Dendritic cell treated with granulocyte-macrophage colony-stimulating factor and Interleukin-4, amounts not matched to agents 40 ng/mL and 50 ng/mL, for 4 days (primary cell): ENCODE measurements around the gene KRT33A.

Source experiments
- H3K27ac Mint-ChIP-seq: one replicate; pipeline ENCODE4 v1.8.0; 2022; ENCODE audit warnings: mild to moderate bottlenecking, mixed read lengths
- H3K27me3 Mint-ChIP-seq: one replicate; pipeline ENCODE4 v1.8.0; 2022; ENCODE audit warnings: mild to moderate bottlenecking, mixed read lengths
- H3K36me3 Mint-ChIP-seq: one replicate; pipeline ENCODE4 v1.8.0; 2022; ENCODE audit warnings: low read depth, mixed read lengths
- H3K4me1 Mint-ChIP-seq: one replicate; pipeline ENCODE4 v1.8.0; 2022; ENCODE audit warnings: low read depth, mixed read lengths
- H3K4me3 Mint-ChIP-seq: one replicate; pipeline ENCODE4 v1.8.0; 2022; ENCODE audit warnings: mild to moderate bottlenecking, moderate library complexity, mixed read lengths
- H3K9me3 Mint-ChIP-seq: one replicate; pipeline ENCODE4 v1.8.0; 2022; ENCODE audit warnings: mixed read lengths
- intact Hi-C: fragments of 100-400 bp; cut with micrococcal nuclease; formaldehyde crosslinking; loops from one replicate; pipeline ENCODE4 v1.15.0; 2022

KRT33A gene

GRCh38 chr17:41315814-41316445, 34.7 kb downstream of the KRT33A start:
- H3K27me3 Mint-ChIP-seq: peaks cover 19% of the 10 kb centered on the region
- peaks cover 13% of the 10 kb centered on the region for H3K9me3 Mint-ChIP-seq
- H3K36me3 Mint-ChIP-seq: no peaks in the 10 kb centered on the region
- H3K27ac Mint-ChIP-seq: no peak overlapping the region
- intact Hi-C loops: no loop called here
- H3K4me1 Mint-ChIP-seq: no peaks in the 10 kb centered on the region
- H3K4me3 Mint-ChIP-seq: no peak overlapping the region

DNA sequence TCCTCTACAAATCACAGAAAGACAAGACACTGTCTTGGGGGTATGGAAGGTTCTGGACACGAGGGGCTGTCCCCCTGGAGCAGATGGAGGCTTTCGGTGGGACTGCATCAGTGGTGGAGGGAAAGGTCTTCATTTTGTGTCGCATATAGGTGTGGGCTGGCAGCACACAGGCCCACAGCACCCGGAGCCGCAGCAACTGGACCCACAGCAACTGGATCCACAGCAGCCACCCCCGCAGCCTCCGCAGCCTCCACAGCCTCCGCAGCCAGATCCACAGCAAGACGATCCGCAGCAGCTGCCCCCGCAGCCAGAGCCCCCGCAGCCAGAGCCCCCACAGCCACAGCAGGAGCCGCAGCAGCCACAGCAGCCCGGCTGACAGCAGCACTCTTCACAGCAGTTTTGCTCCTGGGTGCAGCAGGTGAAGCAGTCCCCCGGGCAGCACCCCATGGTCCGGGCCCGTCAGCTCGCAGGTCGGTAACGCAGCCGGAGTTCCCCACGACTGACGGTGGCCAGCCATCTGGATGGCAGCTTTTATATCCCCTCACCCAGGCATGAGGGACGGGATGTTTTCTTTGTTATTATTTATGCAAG, 35.3 kb downstream of the KRT33A start, which contains the start of gene KRTAP17-1:
TSS of gene KRTAP17-1 (minus strand) at position 507 of the 591 bp plus-strand sequence. CDS start at position 447, 60 bp downstream.
- Mint-ChIP-seq H3K9me3 (peaks cover 9% of the 10 kb centered on the region), H3K36me3 (no peaks in the 10 kb centered on the region), H3K27me3 (peaks cover 19% of the 10 kb centered on the region), H3K4me3 (no peak within 1 kb of the TSS), H3K27ac (no peak within 1 kb of the TSS), H3K4me1 (no peaks in the 10 kb centered on the region)
- intact Hi-C loops: no loop called here

DNA sequence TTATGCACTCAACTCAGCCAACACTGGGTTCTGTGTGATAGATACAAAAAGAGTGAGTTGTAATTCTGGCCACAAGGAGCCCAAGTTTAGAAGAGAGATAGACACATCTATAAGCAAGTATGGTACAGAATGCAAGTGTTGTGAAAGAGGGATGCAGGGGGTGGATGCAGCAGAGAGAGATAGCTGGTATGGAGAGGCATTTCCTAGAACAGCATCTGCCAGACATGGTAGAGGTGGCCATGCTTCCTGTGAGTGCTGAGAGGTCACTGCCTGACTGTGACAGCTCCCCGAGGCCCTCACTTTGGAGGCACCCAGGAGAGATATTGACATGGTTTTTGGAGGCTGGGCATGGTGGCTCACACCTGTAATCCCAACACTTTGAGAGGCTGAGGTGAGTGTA, 39.5 kb downstream of the KRT33A start:
- Mint-ChIP-seq H3K4me1 (peaks cover 20% of the 10 kb centered on the region), H3K27me3 (peaks cover 24% of the 10 kb centered on the region), H3K4me3 (no peak overlapping the region), H3K36me3 (no peaks in the 10 kb centered on the region), H3K9me3 (peaks cover 28% of the 10 kb centered on the region), H3K27ac (no peak overlapping the region)
- intact Hi-C loops: no loop called here

DNA sequence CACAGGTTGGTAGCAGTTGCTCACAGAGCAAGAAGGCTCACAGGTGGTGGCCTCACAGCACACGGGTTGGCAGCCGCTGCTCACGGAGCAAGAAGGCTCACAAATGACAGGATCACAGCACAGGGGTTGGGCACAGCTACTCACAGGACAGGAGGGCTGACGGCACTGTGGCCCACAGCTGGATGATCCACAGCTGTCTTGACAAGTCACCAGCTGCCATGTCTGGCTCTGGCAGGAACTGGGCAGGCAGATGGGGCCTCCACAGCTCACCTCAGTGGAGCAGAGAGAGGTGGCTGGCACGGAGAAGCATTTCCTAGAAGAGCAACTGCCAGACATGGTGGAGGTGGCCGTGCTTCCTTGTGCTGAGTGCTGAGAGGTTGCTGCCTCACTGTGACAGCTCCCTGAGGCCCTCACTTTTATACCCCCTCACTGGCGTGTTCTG, 41.7 kb downstream of the KRT33A start, which contains the start of gene KRTAP16-1:
TSS of gene KRTAP16-1 (minus strand) at position 392 of the 442 bp plus-strand sequence. CDS start at position 336, 56 bp downstream.
- H3K4me3 Mint-ChIP-seq: peak within 1 kb of the TSS; percentile 44
- peaks cover 28% of the 10 kb centered on the region for H3K9me3 Mint-ChIP-seq
- intact Hi-C loops: no loop called here
- H3K27ac Mint-ChIP-seq: peak within 1 kb of the TSS; percentile 23
- H3K27me3 Mint-ChIP-seq: peaks cover 16% of the 10 kb centered on the region
- no peaks in the 10 kb centered on the region for H3K36me3 Mint-ChIP-seq
- peaks cover 20% of the 10 kb centered on the region for H3K4me1 Mint-ChIP-seq

GRCh38 chr17:41308251-41308917, 42.2 kb downstream of the KRT33A start:
- peak overlapping the region; percentile 44 for H3K4me3 Mint-ChIP-seq
- intact Hi-C loops: no loop called here
- peaks cover 16% of the 10 kb centered on the region for H3K27me3 Mint-ChIP-seq
- H3K27ac Mint-ChIP-seq: peak overlapping the region; percentile 23
- peaks cover 28% of the 10 kb centered on the region for H3K9me3 Mint-ChIP-seq
- H3K4me1 Mint-ChIP-seq: peaks cover 24% of the 10 kb centered on the region
- no peaks in the 10 kb centered on the region for H3K36me3 Mint-ChIP-seq

DNA sequence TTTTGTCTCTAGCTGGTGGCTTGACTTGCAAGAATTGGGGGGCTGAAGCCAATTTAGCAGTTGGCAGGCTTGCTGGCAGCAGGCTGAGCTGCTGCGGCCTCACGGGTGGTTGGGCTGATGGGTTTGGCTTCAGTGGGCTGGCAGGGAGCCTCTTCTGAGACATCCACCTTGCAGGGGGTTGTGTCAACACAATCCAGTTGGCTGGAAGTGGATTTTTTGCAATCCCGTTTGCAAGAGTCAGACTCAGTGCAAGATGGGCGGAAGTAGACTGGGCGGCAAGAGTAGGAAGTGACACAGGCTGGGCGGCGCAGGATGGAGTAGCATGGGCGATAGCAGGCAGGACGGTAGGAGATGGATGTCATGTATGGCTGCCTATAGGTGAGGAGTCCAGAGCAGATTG, 43.0 kb downstream of the KRT33A start:
- Mint-ChIP-seq H3K4me3 (peak overlapping the region; percentile 44), H3K27ac (peak overlapping the region; percentile 23), H3K36me3 (no peaks in the 10 kb centered on the region), H3K9me3 (peaks cover 28% of the 10 kb centered on the region), H3K27me3 (peaks cover 15% of the 10 kb centered on the region), H3K4me1 (peaks cover 28% of the 10 kb centered on the region)
- intact Hi-C loops: no loop called here

DNA sequence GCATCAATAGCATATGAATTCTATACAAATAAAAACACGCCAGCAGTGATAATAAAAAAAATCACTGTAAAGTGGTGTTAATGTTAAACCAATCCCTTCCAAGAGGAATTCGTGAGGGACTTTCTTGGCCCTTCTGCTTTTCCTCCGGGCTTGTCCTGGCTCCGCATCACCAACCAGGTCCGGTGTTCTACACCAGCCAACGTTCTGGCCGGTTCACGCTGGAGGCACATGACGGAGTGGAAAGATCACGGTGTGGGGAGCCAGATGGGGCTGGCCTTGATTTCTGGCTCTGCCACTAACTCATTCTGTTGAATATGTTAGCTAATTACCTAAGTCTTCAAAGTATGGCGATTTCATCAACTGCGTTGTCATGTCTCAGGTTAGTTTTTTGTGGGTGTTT, 46.5 kb downstream of the KRT33A start:
- peaks cover 20% of the 10 kb centered on the region for H3K9me3 Mint-ChIP-seq
- H3K27me3 Mint-ChIP-seq: peaks cover 5% of the 10 kb centered on the region
- no peak overlapping the region for H3K27ac Mint-ChIP-seq
- no peak overlapping the region for H3K4me3 Mint-ChIP-seq
- no peaks in the 10 kb centered on the region for H3K36me3 Mint-ChIP-seq
- peaks cover 31% of the 10 kb centered on the region for H3K4me1 Mint-ChIP-seq
- intact Hi-C loops: no loop called here

GRCh38 chr17:41302981-41303380, 47.6 kb downstream of the KRT33A start:
- H3K9me3 Mint-ChIP-seq: peaks cover 17% of the 10 kb centered on the region
- intact Hi-C loops: no loop called here
- no peaks in the 10 kb centered on the region for H3K36me3 Mint-ChIP-seq
- H3K4me3 Mint-ChIP-seq: no peak overlapping the region
- peaks cover 6% of the 10 kb centered on the region for H3K27me3 Mint-ChIP-seq
- peaks cover 20% of the 10 kb centered on the region for H3K4me1 Mint-ChIP-seq
- H3K27ac Mint-ChIP-seq: no peak overlapping the region

DNA sequence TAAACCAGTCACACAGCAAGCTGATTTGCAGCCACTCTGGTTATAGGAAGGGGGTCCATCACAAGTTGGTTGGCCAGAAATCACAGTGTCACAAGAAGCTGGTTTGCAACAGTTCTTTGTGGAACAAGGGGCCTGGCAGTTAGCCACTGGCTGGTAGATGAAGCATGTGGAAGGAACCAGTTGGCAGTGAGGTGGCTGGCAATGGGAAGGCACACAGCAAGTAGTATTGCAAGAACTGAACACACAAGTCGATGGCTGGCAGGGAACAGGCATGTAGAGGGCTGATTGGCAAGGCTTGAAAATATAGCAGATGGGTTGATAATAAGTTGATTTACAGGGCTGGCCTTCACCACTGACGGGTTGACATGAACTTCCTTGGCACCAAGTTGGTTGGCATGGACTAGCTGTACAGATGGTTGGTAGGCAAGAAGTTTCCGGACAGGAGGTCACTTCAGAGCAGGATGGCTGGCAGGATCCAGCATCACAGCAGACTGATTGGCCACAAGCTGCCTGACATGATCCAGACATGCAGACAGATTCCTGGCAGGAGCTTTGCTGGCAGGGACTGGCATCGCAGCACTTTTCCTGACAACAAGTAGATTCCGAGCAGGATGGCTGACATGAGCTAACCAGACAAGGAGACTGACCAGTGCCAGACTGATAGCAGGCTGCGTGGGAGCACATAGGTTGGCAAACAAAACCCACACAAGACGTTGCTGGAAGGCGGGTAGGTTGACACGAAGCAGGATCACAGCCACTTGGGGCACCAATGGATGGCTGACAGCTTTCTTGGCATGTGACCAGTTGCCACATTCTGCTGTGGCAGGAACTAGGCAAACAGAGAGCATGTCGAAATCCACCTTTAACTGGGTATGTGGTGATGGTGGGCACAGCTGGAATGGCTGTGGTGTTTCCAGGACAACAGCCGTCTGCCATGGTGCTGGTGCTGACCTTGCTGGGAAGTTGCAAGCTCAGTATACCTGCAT, 48.4 kb downstream of the KRT33A start, which contains the start of gene KRTAP29-1:
TSS of gene KRTAP29-1 (minus strand) at position 936 of the 986 bp plus-strand sequence. CDS start at position 936, 0 bp downstream.
- H3K9me3 Mint-ChIP-seq: peaks cover 9% of the 10 kb centered on the region
- intact Hi-C loops: no loop called here
- H3K27ac Mint-ChIP-seq: no peak within 1 kb of the TSS
- H3K4me3 Mint-ChIP-seq: no peak within 1 kb of the TSS
- H3K4me1 Mint-ChIP-seq: peaks cover 14% of the 10 kb centered on the region
- peaks cover 3% of the 10 kb centered on the region for H3K27me3 Mint-ChIP-seq
- no peaks in the 10 kb centered on the region for H3K36me3 Mint-ChIP-seq

GRCh38 chr17:41301204-41301790, 49.3 kb downstream of the KRT33A start:
- Mint-ChIP-seq H3K4me3 (no peak overlapping the region), H3K27ac (no peak overlapping the region), H3K9me3 (peaks cover under 1% of the 10 kb centered on the region), H3K27me3 (peaks cover 1% of the 10 kb centered on the region), H3K4me1 (peaks cover 14% of the 10 kb centered on the region), H3K36me3 (no peaks in the 10 kb centered on the region)
- intact Hi-C loops: no loop called here

DNA sequence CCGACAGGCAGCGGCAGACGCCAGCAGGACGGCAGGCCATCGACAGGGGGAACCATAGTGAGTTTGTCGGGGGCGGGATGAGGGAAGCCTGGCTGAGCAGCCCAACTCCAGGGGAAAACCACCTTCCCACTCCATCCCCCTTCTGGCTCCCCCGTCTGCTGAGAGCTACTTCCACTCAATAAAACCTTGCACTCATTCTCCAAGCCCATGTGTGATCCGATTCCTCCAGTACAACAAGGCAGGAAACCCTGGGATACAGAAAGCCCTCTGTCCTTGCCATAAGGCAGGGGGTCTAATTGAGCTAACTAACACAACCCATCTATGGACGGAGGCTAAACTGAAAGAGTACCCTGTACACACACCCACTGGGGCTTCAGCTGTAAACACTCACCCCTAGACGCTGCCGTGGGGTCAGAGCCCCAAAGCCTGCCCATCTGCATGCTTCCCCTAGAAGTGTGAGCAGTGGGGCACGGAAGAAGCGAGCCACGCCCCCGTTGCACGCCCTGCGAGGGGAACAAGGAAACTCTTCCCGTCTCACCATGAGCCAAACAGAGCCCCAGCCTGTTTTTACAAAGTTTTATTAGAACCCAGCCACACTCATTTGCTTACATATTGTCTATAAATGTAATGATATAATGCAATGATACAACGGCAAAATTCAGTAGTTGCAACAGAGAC, 52.0 kb downstream of the KRT33A start:
- H3K36me3 Mint-ChIP-seq: no peaks in the 10 kb centered on the region
- H3K27me3 Mint-ChIP-seq: peaks cover 4% of the 10 kb centered on the region
- intact Hi-C loops: no loop called here
- H3K4me1 Mint-ChIP-seq: peaks cover 11% of the 10 kb centered on the region
- no peaks in the 10 kb centered on the region for H3K9me3 Mint-ChIP-seq
- no peak overlapping the region for H3K4me3 Mint-ChIP-seq
- no peak overlapping the region for H3K27ac Mint-ChIP-seq

GRCh38 chr17:41296846-41297245, 53.8 kb downstream of the KRT33A start:
- Mint-ChIP-seq H3K4me1 (no peaks in the 10 kb centered on the region), H3K4me3 (no peak overlapping the region), H3K9me3 (no peaks in the 10 kb centered on the region), H3K36me3 (no peaks in the 10 kb centered on the region), H3K27ac (no peak overlapping the region), H3K27me3 (peaks cover 4% of the 10 kb centered on the region)
- intact Hi-C loops: no loop called here
